HG02973 (cell line): ENCODE results near the gene USP24.
A peak's percentile ranks its signal among the peaks of the same experiment; 100 is the strongest.
"Not testable (repeated sequence)": the region's sequence is repeated elsewhere in the genome, so short reads cannot be mapped to it uniquely, and the experiment has no call there.

ENCODE experiments used
- ATAC-seq: cut with Tn5 transposase; IDR thresholded peaks from one replicate; pipeline ENCODE4 v1.9.1; 2021; ENCODE audit warnings: moderate library complexity; ENCODE audit not compliant: unreplicated experiment

USP24 gene

GRCh38 chr1:55129194-55129728, 85.9 kb downstream of the USP24 start:
- no peak for ATAC-seq

GRCh38 chr1:55128418-55128995, 86.7 kb downstream of the USP24 start:
- ATAC-seq: no peak

GRCh38 chr1:55127827-55128343, 87.3 kb downstream of the USP24 start:
- ATAC-seq: peak; percentile 78

- ATAC-seq: no peak
These were observed 90.7 kb downstream of the USP24 start for GRCh38 chr1:55124470-55124869.

GRCh38 chr1:55120538-55120937, 94.6 kb downstream of the USP24 start:
- no peak for ATAC-seq

GRCh38 chr1:55118651-55119329, 96.4 kb downstream of the USP24 start:
- no peak for ATAC-seq

- ATAC-seq: no peak
These were observed 97.2 kb downstream of the USP24 start for GRCh38 chr1:55117941-55118340.

GRCh38 chr1:55109005-55109404, 106.2 kb downstream of the USP24 start:
- not testable (repeated sequence) for ATAC-seq

GRCh38 chr1:55107101-55107500, 108.1 kb downstream of the USP24 start:
- no peak for ATAC-seq

- no peak for ATAC-seq
These were observed 111.3 kb downstream of the USP24 start for GRCh38 chr1:55103891-55104290.

- ATAC-seq: no peak
These were observed 120.1 kb downstream of the USP24 start for GRCh38 chr1:55095095-55095494.

- ATAC-seq: no peak
These were observed 122.7 kb downstream of the USP24 start for GRCh38 chr1:55092475-55092874.

GRCh38 chr1:55089683-55090082, 125.5 kb downstream of the USP24 start:
- no peak for ATAC-seq

- ATAC-seq: no peak
These were observed 126.8 kb downstream of the USP24 start for GRCh38 chr1:55088413-55088812.

- ATAC-seq: no peak
These were observed 127.7 kb downstream of the USP24 start for GRCh38 chr1:55087439-55087838.

GRCh38 chr1:55084257-55084656, 130.9 kb downstream of the USP24 start:
- ATAC-seq: no peak

- ATAC-seq: no peak
These were observed 133.3 kb downstream of the USP24 start for GRCh38 chr1:55081905-55082296.

GRCh38 chr1:55081188-55081904, 133.8 kb downstream of the USP24 start:
- no peak for ATAC-seq

- no peak for ATAC-seq
These were observed 135.5 kb downstream of the USP24 start for GRCh38 chr1:55079651-55080050.

- no peak for ATAC-seq
These were observed 136.7 kb downstream of the USP24 start for GRCh38 chr1:55078470-55078869.

- no peak for ATAC-seq
These were observed 138.8 kb downstream of the USP24 start for GRCh38 chr1:55076356-55076755.

GRCh38 chr1:55074455-55074854, 140.7 kb downstream of the USP24 start:
- ATAC-seq: no peak
